NCI-H2227 (cell line): Measurements from ENCODE around the gene GPR84.

Experiments
- DNase-seq: peaks from one replicate; lab custom pipeline; 2025; ENCODE audit not compliant: unreplicated experiment; lab: John Stamatoyannopoulos, UW

Gene GPR84

DNA sequence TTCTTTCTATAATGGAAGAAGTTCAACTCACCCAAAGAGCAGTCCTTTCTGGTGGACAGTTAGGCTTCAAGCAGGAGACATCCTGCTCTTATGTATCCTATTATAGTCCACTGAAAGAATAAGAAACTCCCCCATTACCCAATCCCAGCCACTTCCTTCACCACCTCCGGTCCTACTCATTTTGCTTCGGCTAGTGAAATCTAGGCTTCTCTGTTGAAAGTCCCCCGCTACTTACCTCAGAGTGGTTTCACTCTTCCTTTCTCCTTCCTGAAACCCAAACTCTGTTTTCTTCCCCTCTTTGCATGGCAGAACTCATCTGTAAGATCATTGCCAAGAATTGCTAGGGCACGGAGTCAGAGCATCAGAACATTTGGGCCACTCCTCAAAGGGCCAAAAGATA, at the start of gene GPR84:
Gene GPR84 (minus strand): TSS at position 74 of the 400 bp plus-strand sequence. CDS start 635 bp downstream, outside the sequence.
- no peak for DNase-seq

- no peak for DNase-seq
Measured at GRCh38 chr12:54413284-54414190, 49.3 kb upstream of the GPR84 start.

GRCh38 chr12:54412786-54413185, 48.5 kb upstream of the GPR84 start:
- no peak for DNase-seq

DNA sequence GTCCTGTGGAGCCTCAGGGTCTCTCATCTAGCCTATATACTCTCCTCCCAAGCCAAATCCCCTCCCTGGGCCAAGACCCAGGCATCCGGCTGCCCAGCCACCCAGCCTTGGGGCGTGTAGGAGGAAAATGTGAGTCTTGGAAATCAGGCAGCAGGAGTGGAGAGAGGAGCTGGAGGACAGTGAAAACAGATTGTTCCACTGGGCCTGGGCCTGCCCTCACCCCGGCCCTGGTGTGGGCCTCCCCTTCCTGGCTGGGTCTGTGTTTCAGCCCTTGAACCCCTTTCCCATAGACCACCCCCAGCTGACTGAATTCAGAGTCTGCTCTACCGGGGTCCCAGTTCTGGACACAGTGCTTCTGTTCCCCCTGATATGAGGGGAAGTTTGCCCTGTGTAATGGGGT, 48.1 kb upstream of the GPR84 start:
- no peak for DNase-seq

DNA sequence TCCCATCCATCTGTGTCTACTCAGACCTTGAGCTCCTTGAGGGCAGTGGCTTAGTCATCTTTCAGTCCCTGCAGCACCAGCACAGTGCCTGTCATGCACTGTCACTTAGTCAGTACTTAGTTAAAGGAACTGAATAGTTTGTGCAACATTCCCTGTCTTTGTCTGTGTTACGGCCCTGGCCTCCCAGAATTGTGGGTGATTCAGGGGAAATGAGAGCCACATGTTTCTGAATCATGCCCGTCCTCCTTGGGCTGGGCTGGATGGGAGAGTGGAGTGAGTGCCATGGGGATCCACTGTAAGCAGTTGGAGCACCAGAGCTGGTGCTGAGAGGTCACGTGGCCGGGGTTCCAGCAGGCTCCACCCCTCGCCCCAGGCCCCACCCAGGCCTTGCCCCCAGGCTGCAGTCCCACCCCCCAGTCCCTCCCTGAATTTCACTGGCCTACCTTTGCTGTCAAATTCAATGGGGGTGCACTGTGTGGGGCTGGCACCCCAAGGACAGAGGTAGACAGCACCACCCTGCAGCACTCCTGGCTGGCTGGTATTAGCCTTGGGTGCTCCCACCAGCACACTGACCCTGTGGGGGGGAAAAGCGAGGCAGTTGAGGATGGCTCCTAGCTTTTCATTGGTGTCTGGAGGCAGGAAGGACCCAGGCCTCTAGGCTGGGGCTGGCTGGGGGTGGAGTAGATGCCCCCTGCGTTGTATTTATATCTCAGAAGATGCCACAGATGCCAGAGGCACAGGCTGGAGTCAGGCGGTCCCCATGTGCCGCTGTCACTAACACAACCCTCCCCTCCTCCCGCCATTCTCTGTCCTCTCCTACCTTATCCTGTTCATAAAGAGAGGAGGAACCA, 47.3 kb upstream of the GPR84 start:
- no peak for DNase-seq

- DNase-seq: no peak
Measured at GRCh38 chr12:54409267-54409666, 45.0 kb upstream of the GPR84 start.

DNA sequence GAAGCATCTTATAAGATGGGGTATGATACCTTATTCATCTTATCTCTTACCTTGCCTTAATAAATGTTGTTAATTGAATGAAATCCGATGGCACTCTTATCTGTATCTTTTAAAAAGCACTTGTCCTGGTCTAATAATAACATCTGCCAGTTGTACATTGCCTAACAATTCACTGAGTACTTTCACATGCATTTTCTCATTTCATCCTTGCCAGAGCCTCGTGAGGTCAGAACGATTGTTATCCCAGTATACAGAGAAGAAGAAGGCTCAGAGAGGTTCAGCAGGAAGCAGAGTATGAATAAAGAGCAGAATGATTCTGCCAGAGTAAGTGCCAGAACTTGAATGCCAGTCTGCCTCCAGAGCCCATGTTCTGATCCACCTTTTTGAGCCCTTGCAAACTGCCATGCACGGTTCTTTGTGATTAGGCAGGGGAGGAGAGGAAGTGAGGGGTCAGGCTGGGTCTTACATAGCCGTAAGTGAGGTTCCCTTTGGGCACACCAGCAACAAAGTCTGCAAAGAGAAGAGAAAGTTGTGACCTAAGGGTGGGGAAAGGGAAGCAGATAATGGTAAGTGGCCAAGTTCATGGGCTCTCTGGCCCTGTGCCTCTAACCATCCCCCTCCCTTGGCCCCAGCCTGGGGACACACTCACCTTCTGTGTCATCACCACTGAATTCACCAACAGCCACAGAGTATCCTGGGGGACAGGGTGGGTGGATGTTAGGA, 43.1 kb upstream of the GPR84 start:
- no peak for DNase-seq

- no peak for DNase-seq
Measured at GRCh38 chr12:54405573-54405972, 41.3 kb upstream of the GPR84 start.

DNA sequence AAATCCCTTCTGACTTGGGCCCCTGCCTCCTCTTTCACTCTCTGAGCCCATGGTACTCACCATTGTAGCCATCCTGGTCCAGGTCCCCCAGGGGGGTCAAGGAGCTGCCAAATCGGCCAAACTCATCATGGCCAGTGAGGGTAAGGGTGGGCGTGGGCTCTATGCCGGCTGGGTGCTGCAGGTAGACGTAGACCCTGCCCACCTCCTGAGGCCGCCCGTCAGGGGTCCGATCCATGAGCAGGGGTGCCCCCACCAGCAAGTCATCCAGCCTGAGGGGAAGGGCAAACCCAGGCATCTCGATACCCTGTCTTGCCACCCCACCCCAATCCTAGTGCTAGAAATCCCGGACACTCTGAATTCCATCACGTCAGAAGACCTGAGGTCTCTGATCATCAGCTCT, 40.8 kb upstream of the GPR84 start:
- no peak for DNase-seq

DNA sequence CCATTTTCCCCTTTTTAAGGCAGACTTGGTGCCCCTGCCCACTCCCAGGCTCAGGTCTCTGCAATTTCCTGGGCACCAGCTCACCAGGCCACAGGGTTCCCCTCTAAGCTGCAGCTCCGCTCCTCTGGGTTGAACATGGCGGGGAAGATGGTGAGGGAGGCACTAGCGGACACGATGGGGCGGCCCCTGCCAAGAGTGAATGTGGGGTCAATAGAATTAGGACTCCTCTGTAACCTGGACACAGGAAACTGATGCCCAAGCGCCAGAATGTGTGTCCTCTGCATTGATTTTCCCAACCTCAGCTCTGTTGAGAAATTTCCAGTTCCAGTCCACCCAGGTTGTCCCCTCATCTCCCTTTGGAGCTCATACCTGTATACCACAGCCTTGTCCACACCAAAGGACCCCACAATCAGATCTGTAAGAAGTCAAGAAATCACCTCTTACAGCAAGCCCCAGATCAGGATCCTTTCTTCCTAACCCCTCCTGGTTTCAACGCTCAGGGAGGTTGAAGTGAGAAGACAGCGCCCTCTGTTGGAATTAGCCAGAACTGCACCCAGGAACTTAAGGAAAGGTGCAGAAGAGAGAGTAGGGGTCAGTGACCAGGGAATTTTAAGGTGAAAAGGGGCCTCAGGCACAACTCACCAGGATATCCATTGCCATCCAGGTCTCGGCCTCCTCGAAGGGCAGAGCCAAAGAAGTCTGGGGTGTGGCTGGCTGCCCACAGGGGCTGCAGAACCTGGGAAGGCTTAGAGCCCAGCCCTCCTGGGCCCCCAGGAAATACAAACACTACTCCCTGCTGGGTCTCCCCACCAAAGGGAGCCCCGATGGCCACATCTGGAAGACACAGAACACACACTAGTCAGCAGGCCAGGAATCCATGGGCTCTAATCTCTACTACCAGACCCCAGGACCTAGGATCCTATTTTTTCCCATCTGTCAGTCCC, 40.0 kb upstream of the GPR84 start:
- peak; percentile 65 for DNase-seq

- no peak for DNase-seq
Measured at GRCh38 chr12:54401119-54401518, 36.8 kb upstream of the GPR84 start.

- DNase-seq: peak; percentile 81
Measured at GRCh38 chr12:54398995-54399793, 34.9 kb upstream of the GPR84 start.

- no peak for DNase-seq
Measured at GRCh38 chr12:54398218-54398617, 33.9 kb upstream of the GPR84 start.

DNA sequence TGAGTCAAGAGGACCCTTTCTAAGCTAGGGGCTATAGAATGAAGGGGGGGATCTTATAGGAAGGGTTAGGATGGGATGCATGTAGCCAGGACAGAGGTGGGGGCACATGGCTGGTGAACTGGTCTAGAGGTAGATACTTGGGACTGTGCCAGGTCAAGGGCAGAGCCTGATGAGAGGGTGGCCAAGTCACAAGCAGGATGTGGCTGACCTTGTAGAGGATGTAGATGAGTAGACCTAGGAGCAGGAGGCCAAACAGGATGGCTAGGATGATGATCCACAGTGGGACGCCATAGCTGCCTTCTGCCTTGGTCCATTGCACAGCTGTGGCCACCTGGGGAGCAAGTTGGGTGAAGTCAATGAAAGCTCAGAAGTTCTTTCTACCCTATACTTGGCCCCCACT, 32.9 kb upstream of the GPR84 start:
- DNase-seq: no peak

DNA sequence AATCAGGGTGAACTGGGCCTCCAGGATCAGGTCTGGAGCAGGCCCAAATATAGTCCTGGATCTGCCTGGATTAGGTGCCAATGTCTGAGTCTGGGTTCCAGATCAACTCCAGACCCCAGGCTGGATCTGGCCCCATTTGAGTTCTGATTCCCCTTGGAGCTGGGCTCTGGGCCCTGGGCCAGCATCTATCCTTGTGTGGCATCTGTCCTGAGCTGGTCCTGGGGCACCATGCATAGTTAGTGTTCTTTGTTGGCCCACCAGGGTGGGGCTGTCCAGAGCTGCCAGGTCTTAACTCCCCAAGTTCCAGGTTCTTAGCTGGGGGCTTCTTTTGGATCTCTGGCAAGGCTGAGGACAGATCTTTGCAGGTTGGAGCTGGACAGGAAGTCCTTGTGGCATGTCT, 31.3 kb upstream of the GPR84 start:
- no peak for DNase-seq

DNA sequence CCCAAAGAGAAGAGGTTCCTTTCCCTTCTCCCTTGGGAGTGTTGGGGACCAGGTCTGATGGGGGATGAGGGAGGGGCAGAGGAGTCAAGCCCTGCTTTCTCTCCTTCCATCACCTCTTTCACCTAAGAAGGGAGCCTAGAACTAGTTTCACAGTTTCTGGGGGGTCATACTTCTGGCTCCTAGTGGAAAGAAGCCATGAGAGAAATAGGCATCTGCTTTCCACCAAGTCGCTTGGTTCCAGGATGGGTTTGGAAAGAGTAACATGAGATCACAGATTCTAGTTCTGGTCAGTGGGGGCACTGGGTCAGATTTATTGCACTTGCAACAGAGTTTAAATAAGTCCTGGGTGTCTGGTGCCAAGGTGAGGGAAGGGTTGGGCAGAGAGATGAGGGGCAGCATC, 30.7 kb upstream of the GPR84 start:
- DNase-seq: no peak

DNA sequence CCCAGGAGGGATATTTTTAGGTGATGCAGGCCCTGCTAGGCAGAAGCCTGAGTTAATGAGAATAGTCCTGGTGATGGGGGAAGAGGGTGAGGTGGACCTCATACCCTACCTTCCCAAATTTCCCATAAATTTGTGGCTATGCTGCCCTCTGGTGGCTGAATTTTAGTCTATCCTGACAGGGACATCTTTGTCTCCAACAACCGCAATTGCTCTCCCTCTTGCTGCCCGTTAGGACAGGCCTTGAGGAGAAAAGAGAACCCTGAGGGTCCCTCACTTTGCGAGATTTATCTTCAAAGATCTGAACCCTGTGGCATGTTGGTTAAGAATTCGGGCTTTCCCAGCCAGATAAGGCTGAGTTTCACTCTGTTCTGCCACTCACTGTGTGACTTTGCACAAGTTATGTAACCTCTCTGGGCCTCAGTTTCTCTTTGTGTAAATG, 30.0 kb upstream of the GPR84 start:
- peak; percentile 48 for DNase-seq

- DNase-seq: no peak
Measured at GRCh38 chr12:54393743-54394142, 29.5 kb upstream of the GPR84 start.

GRCh38 chr12:54393207-54393609, 28.9 kb upstream of the GPR84 start:
- no peak for DNase-seq
